NCI-H1092 (cell line): ENCODE measurements around the gene MRPL41.
"Not testable (repeated sequence)": the region's sequence is repeated elsewhere in the genome, so short reads cannot be mapped to it uniquely, and the experiment has no call there.

ENCODE experiments used
- DNase-seq: peaks from one replicate; lab custom pipeline; 2025; lab: John Stamatoyannopoulos, UW

The MRPL41 gene

DNA sequence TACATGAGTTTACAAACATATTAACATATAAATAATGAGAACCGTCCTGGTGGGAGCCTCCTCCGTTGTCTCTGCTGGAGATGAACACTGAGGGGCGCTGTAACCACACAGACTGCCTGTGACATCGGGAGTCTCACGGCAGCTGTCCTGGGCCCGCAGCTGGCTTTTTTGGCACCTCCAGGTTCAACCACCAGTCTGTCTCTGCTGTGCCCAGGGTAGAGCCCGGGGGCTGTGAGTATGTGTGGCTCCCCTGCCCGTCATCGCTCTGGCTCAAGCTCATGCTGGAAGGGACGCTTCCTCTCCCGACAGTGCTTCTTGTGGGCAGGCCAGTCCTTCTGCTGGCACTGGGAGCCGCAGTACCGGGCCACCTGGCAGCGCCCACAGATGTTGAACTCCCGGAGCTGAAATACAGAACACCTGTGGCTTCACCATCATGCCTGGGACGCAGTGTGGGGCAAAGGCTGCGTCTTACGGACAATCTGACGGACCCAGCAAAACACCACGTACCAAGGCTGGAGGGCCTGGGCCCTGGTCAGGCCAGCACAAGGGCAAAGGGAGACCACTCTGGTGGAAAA lies 30.7 kb downstream of the MRPL41 start:
- DNase-seq, result no peak

DNA sequence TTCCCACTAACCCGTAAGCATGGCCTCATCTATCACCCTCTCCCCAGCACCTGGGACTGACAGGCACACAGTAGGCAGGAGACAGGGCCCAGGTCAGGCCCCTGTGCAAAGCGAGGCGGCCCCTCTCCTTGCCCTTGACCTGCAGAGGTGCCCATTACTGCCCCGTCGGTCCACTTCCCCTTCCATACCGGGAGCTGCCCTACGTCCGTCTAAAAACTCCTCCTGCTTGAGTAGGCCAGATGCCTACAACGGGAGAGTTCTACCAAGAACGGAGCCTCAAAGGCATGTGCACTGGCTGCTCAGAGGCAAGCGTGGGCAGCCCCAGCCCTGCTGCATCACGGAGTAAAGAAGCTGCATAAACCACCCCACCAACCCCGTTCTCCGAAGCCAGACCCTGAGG lies 31.7 kb downstream of the MRPL41 start:
- no peak for DNase-seq

DNA sequence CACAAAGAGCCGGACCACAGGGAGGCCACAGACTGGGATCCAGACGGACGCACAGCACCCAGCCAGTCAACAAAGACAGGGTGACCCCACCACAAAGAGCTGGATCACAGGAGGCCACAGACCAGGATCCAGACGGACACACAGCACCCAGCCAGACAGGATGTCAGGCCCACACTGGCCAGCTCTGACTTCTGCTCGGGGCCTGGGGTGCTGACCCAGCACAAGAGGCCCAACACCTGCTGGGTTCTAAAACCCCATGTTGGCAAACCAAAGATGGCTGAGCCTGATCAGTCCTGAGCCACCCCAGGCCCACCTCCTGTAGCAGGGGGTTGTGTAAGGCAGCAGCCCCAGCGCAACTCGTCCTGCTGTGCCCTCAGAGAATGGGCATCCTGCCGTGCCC lies 32.3 kb downstream of the MRPL41 start:
- DNase-seq, result no peak

DNA sequence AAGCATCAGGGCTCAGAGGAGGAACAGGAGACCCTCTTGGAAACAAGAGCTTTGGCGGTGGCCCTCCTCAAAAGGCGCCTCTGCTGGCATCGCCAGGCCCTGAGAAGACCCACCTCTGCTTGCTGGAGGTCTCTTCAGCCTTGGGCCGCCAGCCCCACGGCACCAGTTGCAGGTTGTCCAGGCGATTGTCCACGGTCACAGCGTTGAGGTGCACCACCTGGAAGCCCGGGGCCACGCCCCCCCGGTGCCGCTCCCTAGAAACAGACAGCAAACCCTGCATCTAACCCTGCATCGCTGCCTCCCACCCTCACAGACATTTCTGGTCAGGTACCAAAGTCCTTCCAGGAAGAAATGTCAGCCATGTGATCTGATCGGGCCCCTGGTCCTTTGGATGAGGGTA lies 35.2 kb downstream of the MRPL41 start:
- DNase-seq, result no peak

DNA sequence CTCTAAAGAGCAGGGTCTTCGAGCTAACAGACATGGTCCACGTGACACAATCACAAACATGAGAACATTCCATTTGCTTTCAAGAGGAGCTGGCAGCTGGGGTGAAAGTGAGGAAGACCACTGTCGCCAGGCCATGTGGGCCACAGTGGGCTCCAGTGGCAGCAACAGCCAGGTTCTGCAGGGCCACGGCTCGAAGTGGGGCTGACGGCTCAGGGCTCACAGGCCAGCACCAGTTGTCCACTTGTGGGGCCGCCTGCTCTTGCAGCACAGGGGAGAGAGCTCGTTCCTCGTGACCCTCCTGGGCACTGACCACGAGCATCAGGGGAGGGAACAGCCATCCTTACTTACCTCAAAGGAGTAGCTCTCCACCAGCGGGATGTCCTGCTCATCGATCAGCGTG lies 36.6 kb downstream of the MRPL41 start:
- DNase-seq, result no peak

DNA sequence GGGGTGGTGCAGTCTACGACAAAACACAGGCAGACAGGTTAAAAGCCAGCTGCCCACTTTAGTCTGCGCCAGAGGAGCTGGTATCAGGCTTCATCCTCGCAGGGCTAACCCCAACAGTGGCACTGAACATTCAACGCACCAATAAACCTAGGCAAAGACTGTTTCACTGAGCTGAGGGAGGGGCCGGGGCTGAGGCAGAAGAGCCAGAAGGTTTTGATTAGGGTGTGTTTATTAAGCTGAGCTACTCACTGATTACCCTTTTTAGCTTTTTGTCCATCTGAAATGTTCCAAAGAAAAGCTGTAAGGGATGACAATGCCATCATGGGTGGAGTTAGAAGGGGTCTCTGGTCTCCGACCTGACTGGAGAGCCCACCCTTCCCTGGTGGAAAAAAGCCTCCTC lies 37.2 kb downstream of the MRPL41 start:
- DNase-seq, result no peak

DNA sequence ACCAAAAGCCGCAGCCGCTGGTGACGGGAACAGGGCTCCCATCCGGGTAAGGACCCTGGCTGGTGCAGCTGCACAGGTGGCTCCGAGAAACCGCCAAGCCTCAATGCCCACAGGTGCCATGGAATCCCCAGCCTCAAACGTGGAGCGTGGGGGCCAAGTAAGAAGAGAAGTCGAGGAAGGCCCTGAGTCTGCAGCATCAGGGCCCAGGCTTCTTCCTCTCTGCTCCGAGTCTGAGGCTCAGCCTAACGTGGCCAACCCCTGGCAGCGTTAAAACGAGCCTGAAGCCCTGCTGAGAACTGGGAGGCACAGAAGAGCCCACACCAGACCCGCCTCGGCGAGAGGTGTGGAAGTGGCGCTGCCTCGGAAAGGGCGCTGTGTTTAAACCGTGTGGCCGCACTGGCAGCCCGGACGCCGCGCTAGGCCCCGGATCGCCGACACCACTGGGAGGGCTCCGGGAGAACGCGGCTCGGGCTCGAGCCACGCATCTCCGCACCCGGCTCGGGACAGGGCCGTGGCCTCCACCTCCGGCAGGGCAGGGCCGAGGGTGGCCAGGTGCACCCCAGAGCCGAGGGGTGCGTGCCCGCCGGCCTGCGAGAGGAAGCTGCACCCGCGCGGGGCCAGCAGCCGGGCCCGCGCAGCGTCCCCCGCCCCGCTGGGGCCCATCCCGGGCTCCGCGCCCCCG lies 37.9 kb downstream of the MRPL41 start:
- DNase-seq, result no peak

DNA sequence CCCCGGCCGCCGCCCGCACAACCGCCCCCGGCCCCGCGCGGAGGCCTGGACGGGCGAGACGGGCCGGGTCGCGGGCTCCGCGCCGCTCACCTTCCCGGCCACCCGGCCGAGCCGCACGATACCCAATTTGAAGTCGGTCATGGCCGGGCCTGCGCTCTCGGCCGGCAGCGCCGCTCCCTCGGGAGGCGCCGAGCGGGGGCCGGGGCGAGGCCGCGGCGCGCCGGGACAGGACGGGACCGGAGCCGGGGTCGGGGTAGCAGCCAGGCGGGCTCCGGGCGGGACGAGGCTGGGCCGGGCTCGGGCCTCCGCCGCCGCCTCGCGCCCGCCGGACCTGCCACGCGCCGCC lies 38.4 kb downstream of the MRPL41 start:
- DNase-seq, result no peak

DNA sequence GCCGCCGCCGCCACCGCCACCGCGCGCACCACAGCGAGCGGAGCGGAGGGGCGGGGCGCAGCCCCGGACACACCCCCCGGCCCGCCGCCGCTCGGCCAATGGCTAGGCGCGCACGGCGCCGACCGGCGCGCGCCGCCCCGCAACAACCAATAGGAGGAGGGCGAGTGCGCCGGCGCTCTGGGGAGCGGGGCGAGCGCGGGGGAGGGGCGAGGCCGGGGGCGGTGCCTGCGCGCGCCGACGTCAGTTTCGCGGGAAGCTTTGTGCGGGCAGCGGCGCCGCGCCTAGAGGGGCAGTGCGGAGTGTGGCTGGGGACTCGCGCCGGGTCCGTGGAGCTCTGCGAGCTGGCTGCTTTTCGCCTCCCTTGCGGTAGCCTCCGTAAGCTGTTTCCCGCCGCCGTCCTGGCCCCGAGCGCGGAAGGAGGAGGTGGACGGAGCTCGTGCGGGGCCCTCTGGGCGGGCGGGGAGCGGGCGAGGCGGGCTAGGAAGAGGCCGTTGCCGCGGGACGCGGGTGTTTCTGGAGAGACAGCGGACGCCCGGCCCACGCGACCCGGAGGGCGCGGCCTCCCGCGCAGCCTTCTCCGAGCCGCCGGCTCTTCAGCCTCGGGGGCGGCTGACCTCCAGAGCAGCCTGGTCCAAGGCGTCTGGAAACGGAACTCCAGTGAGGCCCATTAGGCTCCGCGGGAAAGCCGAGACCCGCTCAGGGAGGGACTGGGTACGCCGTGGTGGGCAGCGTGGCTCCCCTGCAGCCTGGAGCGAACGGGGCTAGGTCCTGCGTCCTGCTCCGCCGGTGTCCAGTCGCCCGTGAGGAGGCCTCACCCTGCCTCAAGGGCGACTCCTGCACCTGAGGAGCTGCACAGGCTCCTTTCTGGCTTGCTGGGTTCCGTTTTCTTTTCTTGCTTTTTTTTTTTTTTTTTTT lies 39.0 kb downstream of the MRPL41 start, which contains the start of gene ZMYND19:
Gene ZMYND19, minus strand, starts transcription at position 44 of the 915 bp plus-strand sequence. CDS start 249 bp downstream, outside the sequence.
- peak; percentile 85 for DNase-seq

DNA sequence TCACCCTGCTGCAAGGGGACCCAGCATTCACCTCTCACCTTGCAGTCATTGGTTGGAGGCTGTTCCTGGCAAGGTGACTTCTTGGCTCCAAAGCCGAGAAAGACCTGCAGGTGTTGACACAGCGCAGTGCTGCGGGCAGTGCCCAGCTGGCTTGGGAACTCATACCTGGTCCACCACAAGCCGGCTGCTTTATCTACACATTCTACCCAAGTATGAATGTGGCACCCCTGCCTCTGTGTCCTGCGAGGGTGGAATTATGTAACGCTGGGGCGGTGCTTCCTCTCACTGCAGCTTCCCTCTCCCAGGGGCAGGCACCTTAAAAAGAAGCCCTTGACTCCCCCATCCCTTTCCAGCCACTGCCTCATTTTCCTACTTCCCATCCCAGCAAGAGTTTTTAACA lies 41.1 kb downstream of the MRPL41 start:
- no peak for DNase-seq

DNA sequence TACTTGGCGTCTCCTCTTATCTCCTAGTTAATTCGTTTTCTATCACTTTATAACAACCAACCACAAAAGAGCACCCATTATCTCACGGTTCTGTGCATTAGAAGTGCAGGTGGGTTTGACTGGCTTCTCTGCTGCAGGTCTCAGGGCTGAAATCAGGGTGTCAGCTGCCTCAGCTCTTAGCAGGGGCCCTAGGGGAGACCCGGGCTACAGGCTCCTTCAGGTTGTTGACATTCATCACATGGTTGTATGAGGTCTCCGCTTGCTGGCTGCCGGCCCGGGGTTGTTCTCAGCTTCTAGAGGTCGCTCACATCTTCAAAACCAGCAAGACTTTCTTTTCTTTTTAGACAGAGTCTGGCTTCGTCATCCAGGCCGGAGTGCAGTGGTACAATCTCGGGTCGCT lies 41.5 kb downstream of the MRPL41 start:
- DNase-seq, result no peak

DNA sequence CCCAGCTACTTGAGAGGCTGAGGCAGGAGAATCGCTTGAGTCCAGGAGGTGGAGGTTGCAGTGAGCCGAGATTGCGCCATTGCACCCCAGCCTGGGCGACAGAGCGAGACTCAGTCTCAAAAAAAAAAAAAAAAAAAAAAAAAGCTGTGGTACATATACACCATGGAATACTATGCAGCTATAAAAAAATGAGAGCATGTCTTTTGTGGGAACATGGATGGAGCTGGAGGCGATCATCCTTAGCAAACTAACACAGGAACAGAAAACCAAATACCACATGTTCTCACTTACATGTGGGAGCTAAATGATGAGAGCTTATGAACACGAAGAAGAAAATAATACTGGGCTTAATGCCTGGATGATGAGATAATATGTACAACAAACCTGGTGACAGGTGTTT lies 44.9 kb downstream of the MRPL41 start:
- DNase-seq, result not testable (repeated sequence)

DNA sequence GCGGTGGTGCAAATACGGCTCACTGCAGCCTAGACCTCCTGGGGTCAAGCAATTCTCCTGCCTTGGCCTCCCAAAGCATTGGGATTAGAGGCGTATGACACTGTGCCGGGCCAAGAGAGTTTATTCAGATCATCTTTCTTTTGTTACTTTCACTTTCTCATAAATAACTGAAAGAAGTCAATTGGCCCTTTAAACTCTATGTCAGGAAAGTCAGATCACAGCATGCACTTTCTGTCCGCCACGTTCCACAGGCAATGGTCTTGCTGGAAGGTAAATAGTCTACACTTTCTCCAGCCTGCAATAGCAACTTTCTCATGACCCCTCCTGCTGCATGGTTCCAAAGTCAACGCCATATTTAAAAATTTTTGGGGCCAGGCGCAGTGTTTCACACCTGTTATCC lies 47.3 kb downstream of the MRPL41 start:
- DNase-seq, result no peak
